HEK293 (cell line): Measurements from ENCODE around the gene ATP6V1F.

ENCODE experiments used
- HOXA7 ChIP-seq: sonication (generic); formaldehyde crosslinking; IDR thresholded peaks from 2 replicates; pipeline ENCODE4 v1.8.1; 2022; ENCODE audit warnings: missing genetic modification reagents, borderline replicate concordance
- MEIS1 ChIP-seq: sonication (generic); formaldehyde crosslinking; IDR thresholded peaks from 2 replicates; pipeline ENCODE4 v1.8.1; 2022; ENCODE audit warnings: missing genetic modification reagents, mild to moderate bottlenecking, borderline replicate concordance
- MYNN ChIP-seq: fragments of 450-650 bp; formaldehyde crosslinking; IDR thresholded peaks from 2 replicates; pipeline ENCODE4 v1.5.1; 2016; ENCODE audit warnings: missing biosample characterization, missing genetic modification characterization, borderline replicate concordance
- OSR2 ChIP-seq: fragments of 450-650 bp; formaldehyde crosslinking; IDR thresholded peaks from 2 replicates; pipeline ENCODE4 v1.5.1; 2016; ENCODE audit warnings: missing biosample characterization, missing genetic modification characterization
- SCRT1 ChIP-seq: fragments of 450-650 bp; formaldehyde crosslinking; IDR thresholded peaks from 2 replicates; pipeline ENCODE4 v1.5.1; 2016; ENCODE audit warnings: missing biosample characterization, missing genetic modification characterization, borderline replicate concordance
- SCRT2 ChIP-seq: fragments of 450-650 bp; formaldehyde crosslinking; IDR thresholded peaks from 2 replicates; pipeline ENCODE4 v1.5.1; 2016; ENCODE audit warnings: missing biosample characterization, missing genetic modification characterization
- SP3 ChIP-seq: fragments of 450-650 bp; formaldehyde crosslinking; IDR thresholded peaks from 2 replicates; pipeline ENCODE4 v1.5.1; 2016; ENCODE audit warnings: missing biosample characterization, missing genetic modification characterization
- TRIM28 ChIP-seq: IDR thresholded peaks from 2 replicates; pipeline ENCODE4 v1.6.1; 2011; ENCODE audit warnings: low read length, control low read depth, borderline replicate concordance
- ZBTB1 ChIP-seq: fragments of 450-650 bp; formaldehyde crosslinking; IDR thresholded peaks from 2 replicates; pipeline ENCODE4 v1.5.1; 2016; ENCODE audit warnings: missing biosample characterization, missing genetic modification characterization
- ZFHX2 ChIP-seq: fragments of 450-650 bp; formaldehyde crosslinking; conservative IDR thresholded peaks from 2 replicates; pipeline ENCODE4 v1.5.1; 2016; ENCODE audit warnings: missing biosample characterization, missing genetic modification characterization
- ZFP37 ChIP-seq: fragments of 450-650 bp; formaldehyde crosslinking; IDR thresholded peaks from 2 replicates; pipeline ENCODE4 v1.5.1; 2016; ENCODE audit warnings: missing biosample characterization, missing genetic modification characterization
- ZFP69B ChIP-seq: fragments of 450-650 bp; formaldehyde crosslinking; IDR thresholded peaks from 2 replicates; pipeline ENCODE4 v1.5.1; 2016; ENCODE audit warnings: missing biosample characterization, missing genetic modification characterization
- ZNF121 ChIP-seq: fragments of 450-650 bp; formaldehyde crosslinking; IDR thresholded peaks from 2 replicates; pipeline ENCODE4 v1.5.1; 2016; ENCODE audit warnings: missing biosample characterization, missing genetic modification characterization
- ZNF140 ChIP-seq: fragments of 450-650 bp; formaldehyde crosslinking; IDR thresholded peaks from 2 replicates; pipeline ENCODE4 v1.5.1; 2016; ENCODE audit warnings: missing biosample characterization, missing genetic modification characterization
- ZNF19 ChIP-seq: fragments of 450-650 bp; formaldehyde crosslinking; IDR thresholded peaks from 2 replicates; pipeline ENCODE4; 2016; ENCODE audit warnings: missing biosample characterization, missing genetic modification characterization, low read depth
- ZNF214 ChIP-seq: fragments of 450-650 bp; formaldehyde crosslinking; IDR thresholded peaks from 2 replicates; pipeline ENCODE4 v1.5.1; 2017; ENCODE audit warnings: missing biosample characterization, mild to moderate bottlenecking, missing genetic modification characterization, borderline replicate concordance
- ZNF274 ChIP-seq, 2 experiments: fragments of 200-500 bp in 1 of 2; fragments of 450-650 bp in 1 of 2; sonication (Bioruptor generic) in 1 of 2; formaldehyde crosslinking in 1 of 2; IDR thresholded peaks; 2 replicates each; pipeline versions ENCODE4 v1.5.1 to v1.6.1; 2014 to 2016; ENCODE audit warnings: borderline replicate concordance in 1 of 2, inconsistent platforms in 1 of 2, low read length in 1 of 2, missing biosample characterization in 1 of 2, missing genetic modification characterization in 1 of 2
- ZNF350 ChIP-seq: fragments of 450-650 bp; formaldehyde crosslinking; IDR thresholded peaks from 2 replicates; pipeline ENCODE4 v1.5.0; 2017; ENCODE audit warnings: missing biosample characterization, mild to moderate bottlenecking, missing genetic modification characterization
- ZNF473 ChIP-seq: fragments of 450-650 bp; formaldehyde crosslinking; IDR thresholded peaks from 2 replicates; pipeline ENCODE4 v1.5.1; 2017; ENCODE audit warnings: missing biosample characterization, missing genetic modification characterization
- ZNF518A ChIP-seq: fragments of 450-650 bp; formaldehyde crosslinking; conservative IDR thresholded peaks from 2 replicates; pipeline ENCODE4 v1.5.1; 2016; ENCODE audit warnings: low read depth, missing biosample characterization, missing genetic modification characterization
- ZNF529 ChIP-seq: fragments of 450-650 bp; formaldehyde crosslinking; IDR thresholded peaks from 2 replicates; pipeline ENCODE4 v1.5.1; 2017; ENCODE audit warnings: missing genetic modification characterization, missing biosample characterization; ENCODE audit not compliant: insufficient replicate concordance
- ZNF561 ChIP-seq: fragments of 450-650 bp; IDR thresholded peaks from 2 replicates; pipeline ENCODE4 v1.5.1; 2018; ENCODE audit warnings: missing biosample characterization, missing genetic modification characterization, borderline replicate concordance
- ZNF658 ChIP-seq: fragments of 450-650 bp; formaldehyde crosslinking; IDR thresholded peaks from 2 replicates; pipeline ENCODE4; 2016; ENCODE audit warnings: missing biosample characterization, missing genetic modification characterization
- ZNF785 ChIP-seq: fragments of 450-650 bp; formaldehyde crosslinking; IDR thresholded peaks from 2 replicates; pipeline ENCODE4 v1.5.1; 2016; ENCODE audit warnings: missing biosample characterization, missing genetic modification characterization
- ZSCAN16 ChIP-seq: fragments of 450-650 bp; formaldehyde crosslinking; IDR thresholded peaks from 2 replicates; pipeline ENCODE4 v1.5.1; 2016; ENCODE audit warnings: missing biosample characterization, missing genetic modification characterization
- TF ChIP-seq, protein P1 (sequence below): fragments of 450-650 bp; formaldehyde crosslinking; IDR thresholded peaks from 2 replicates; pipeline ENCODE4 v1.5.1; 2017; ENCODE audit warnings: missing biosample characterization, missing genetic modification characterization
- TF ChIP-seq, protein P2 (sequence below): fragments of 450-650 bp; formaldehyde crosslinking; IDR thresholded peaks from 2 replicates; pipeline ENCODE4 v1.5.1; 2016; ENCODE audit warnings: missing biosample characterization, missing genetic modification characterization

ATP6V1F gene

GRCh38 chr7:128862571-128863432, at the start of gene ATP6V1F (continued):
- TF ChIP-seq ZNF785 (tag by site-specific recombination) (no peak), ZNF473 (tag by site-specific recombination) (no peak), ZSCAN16 (0 out of 2 replicates have a peak, but pooled peaks have one; percentile 38), ZNF274 (IDR thresholded peaks at IDR 0.05; ENCODE audit: low read length) (no peak), ZNF274 (tag by site-specific recombination; IDR thresholded peaks at IDR 0.05; ENCODE audit: borderline replicate concordance) (no peak), ZNF561 (tag by site-specific recombination) (no peak; the same call in 1 of the 2 replicates), ZNF350 (no peak), OSR2 (tag by site-specific recombination) (no peak), HOXA7 (CRISPR knock-in tag) (no peak), SCRT1 (tag by site-specific recombination) (no peak), TRIM28 (no peak), ZNF214 (no peak), ZNF121 (tag by site-specific recombination) (no peak), MEIS1 (CRISPR knock-in tag) (no peak), MYNN (tag by site-specific recombination) (no peak), ZNF529 (tag by site-specific recombination) (no peak), ZFP69B (tag by site-specific recombination) (peak; percentile 57; the same call in 1 of the 2 replicates), ZNF518A (tag by site-specific recombination) (no peak), ZNF658 (tag by site-specific recombination) (no peak), ZNF19 (tag by site-specific recombination) (no peak), SCRT2 (peak; percentile 69), ZFP37 (tag by site-specific recombination) (peak; percentile 45; the same call in 1 of the 2 replicates), ZFHX2 (peak; percentile 48), ZBTB1 (tag by site-specific recombination) (no peak), ZNF140 (tag by site-specific recombination) (no peak), SP3 (tag by site-specific recombination) (peak; percentile 82)
- TF ChIP-seq, protein P1, sequence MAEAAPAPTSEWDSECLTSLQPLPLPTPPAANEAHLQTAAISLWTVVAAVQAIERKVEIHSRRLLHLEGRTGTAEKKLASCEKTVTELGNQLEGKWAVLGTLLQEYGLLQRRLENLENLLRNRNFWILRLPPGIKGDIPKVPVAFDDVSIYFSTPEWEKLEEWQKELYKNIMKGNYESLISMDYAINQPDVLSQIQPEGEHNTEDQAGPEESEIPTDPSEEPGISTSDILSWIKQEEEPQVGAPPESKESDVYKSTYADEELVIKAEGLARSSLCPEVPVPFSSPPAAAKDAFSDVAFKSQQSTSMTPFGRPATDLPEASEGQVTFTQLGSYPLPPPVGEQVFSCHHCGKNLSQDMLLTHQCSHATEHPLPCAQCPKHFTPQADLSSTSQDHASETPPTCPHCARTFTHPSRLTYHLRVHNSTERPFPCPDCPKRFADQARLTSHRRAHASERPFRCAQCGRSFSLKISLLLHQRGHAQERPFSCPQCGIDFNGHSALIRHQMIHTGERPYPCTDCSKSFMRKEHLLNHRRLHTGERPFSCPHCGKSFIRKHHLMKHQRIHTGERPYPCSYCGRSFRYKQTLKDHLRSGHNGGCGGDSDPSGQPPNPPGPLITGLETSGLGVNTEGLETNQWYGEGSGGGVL (tag by site-specific recombination) = peak; percentile 46
- TF ChIP-seq, protein P2, sequence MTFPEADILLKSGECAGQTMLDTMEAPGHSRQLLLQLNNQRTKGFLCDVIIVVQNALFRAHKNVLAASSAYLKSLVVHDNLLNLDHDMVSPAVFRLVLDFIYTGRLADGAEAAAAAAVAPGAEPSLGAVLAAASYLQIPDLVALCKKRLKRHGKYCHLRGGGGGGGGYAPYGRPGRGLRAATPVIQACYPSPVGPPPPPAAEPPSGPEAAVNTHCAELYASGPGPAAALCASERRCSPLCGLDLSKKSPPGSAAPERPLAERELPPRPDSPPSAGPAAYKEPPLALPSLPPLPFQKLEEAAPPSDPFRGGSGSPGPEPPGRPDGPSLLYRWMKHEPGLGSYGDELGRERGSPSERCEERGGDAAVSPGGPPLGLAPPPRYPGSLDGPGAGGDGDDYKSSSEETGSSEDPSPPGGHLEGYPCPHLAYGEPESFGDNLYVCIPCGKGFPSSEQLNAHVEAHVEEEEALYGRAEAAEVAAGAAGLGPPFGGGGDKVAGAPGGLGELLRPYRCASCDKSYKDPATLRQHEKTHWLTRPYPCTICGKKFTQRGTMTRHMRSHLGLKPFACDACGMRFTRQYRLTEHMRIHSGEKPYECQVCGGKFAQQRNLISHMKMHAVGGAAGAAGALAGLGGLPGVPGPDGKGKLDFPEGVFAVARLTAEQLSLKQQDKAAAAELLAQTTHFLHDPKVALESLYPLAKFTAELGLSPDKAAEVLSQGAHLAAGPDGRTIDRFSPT (tag by site-specific recombination) = peak; percentile 64
